ENCODE measurements around the gene UNC80. TPM values are rescaled to one million over a fixed set of nuclear protein-coding genes. Genes with fewer than 3 reads are reported as not detected.

The UNC80 gene
- total RNA-seq, 2 experiments from 2014 or later = not detected

Other genes with a start within 250 kb of the UNC80 start
- gene RPE, start 230.8 kb downstream of the UNC80 start, total RNA-seq = 10 to 100 TPM; 40.8 to 43.7 TPM

Measured in activated CD4-positive, alpha-beta memory T cell treated with anti-CD3 and anti-CD28 coated beads, Interleukin-2, amount 10 ng/mL, durations not matched to agents 7 days and 5 days (primary cell).